IPS-NIHi7 (cell line): ENCODE data around the gene ADGRG2.

Experiments
- DNase-seq: peaks from one replicate; pipeline ENCODE4 v3.0.0; 2012; ENCODE audit warnings: mixed read lengths; ENCODE audit errors: extremely low spot score

The ADGRG2 gene

GRCh38 chrX:19121898-19122640, at the start of gene ADGRG2:
TSS of gene ADGRG2 (minus strand) at chrX:19122468. CDS start at chrX:19068834, 53,634 bp downstream.
- DNase-seq = peak; percentile 66

GRCh38 chrX:19168609-19169008, 46.3 kb upstream of the ADGRG2 start:
- no peak for DNase-seq

GRCh38 chrX:19162851-19163250, 40.6 kb upstream of the ADGRG2 start:
- DNase-seq = no peak

GRCh38 chrX:19156186-19156585, 33.9 kb upstream of the ADGRG2 start:
- peak; percentile 73 for DNase-seq

GRCh38 chrX:19152762-19153161, 30.5 kb upstream of the ADGRG2 start:
- DNase-seq = no peak

GRCh38 chrX:19137067-19137466, 14.8 kb upstream of the ADGRG2 start:
- no peak for DNase-seq

- DNase-seq = no peak
These were observed 11.5 kb upstream of the ADGRG2 start for GRCh38 chrX:19133784-19134183.

GRCh38 chrX:19133231-19133630, 11.0 kb upstream of the ADGRG2 start:
- DNase-seq = no peak

- no peak for DNase-seq
These were observed 8.4 kb upstream of the ADGRG2 start for GRCh38 chrX:19130628-19131027.

GRCh38 chrX:19129694-19130093, 7.4 kb upstream of the ADGRG2 start:
- DNase-seq = peak; percentile 14

- DNase-seq = no peak
These were observed 5.4 kb upstream of the ADGRG2 start for GRCh38 chrX:19127649-19128168.

GRCh38 chrX:19122641-19123009, 357 bp upstream of the ADGRG2 start:
- no peak for DNase-seq

- no peak for DNase-seq
These were observed 802 bp downstream of the ADGRG2 start for GRCh38 chrX:19121466-19121865.

- no peak for DNase-seq
These were observed 11.6 kb downstream of the ADGRG2 start for GRCh38 chrX:19110642-19111041.

- peak; percentile 78 for DNase-seq
These were observed 15.2 kb downstream of the ADGRG2 start for GRCh38 chrX:19107035-19107434.

GRCh38 chrX:19100586-19100985, 21.7 kb downstream of the ADGRG2 start:
- no peak for DNase-seq

GRCh38 chrX:19097553-19098283, 24.6 kb downstream of the ADGRG2 start:
- DNase-seq = no peak

- DNase-seq = no peak
These were observed 25.7 kb downstream of the ADGRG2 start for GRCh38 chrX:19096586-19096985.

- DNase-seq = no peak
These were observed 27.6 kb downstream of the ADGRG2 start for GRCh38 chrX:19094654-19095053.

GRCh38 chrX:19091596-19091995, 30.7 kb downstream of the ADGRG2 start:
- DNase-seq = no peak

GRCh38 chrX:19089555-19090040, 32.7 kb downstream of the ADGRG2 start:
- DNase-seq = no peak

GRCh38 chrX:19086102-19086772, 36.0 kb downstream of the ADGRG2 start:
- no peak for DNase-seq
